Measurements from ENCODE around the gene NSUN3.

DNA sequence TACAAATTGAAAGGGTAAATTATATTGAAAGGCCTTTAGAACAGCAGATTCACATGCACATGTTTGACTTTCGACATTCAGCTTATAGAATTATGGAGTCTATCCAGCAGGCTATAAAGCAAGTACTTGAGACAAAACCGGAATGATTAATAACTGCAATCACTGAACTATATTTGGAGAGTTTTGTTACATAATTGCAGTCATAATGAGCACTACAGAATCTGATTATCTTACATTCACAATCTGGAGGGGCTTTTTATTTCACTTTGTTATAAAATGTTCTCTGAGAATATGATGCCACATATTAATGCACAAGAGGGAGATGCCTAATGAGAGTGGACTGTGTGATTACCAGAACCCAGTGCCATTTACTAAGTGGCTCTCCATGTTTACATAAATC lies 64.3 kb downstream of the NSUN3 start:
- TF ChIP-seq, protein P1, sequence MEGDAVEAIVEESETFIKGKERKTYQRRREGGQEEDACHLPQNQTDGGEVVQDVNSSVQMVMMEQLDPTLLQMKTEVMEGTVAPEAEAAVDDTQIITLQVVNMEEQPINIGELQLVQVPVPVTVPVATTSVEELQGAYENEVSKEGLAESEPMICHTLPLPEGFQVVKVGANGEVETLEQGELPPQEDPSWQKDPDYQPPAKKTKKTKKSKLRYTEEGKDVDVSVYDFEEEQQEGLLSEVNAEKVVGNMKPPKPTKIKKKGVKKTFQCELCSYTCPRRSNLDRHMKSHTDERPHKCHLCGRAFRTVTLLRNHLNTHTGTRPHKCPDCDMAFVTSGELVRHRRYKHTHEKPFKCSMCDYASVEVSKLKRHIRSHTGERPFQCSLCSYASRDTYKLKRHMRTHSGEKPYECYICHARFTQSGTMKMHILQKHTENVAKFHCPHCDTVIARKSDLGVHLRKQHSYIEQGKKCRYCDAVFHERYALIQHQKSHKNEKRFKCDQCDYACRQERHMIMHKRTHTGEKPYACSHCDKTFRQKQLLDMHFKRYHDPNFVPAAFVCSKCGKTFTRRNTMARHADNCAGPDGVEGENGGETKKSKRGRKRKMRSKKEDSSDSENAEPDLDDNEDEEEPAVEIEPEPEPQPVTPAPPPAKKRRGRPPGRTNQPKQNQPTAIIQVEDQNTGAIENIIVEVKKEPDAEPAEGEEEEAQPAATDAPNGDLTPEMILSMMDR (IDR thresholded peaks at IDR 0.05; ENCODE audit: insufficient read depth, low read length), result no peak
- no peak for TF ChIP-seq POLR2AphosphoS5 (IDR thresholded peaks at IDR 0.05; ENCODE audit: low read depth)
- no peak for TF ChIP-seq SPI1 (IDR thresholded peaks at IDR 0.05; ENCODE audit: borderline replicate concordance, low read depth)
- no peak for TF ChIP-seq GABPA (IDR thresholded peaks at IDR 0.05; ENCODE audit: low read depth)
